Activated CD4-positive, alpha-beta T cell treated with anti-CD3 and anti-CD28 coated beads for 48 hours (primary cell): ENCODE results near the gene DNAH17.

ENCODE experiments used
- DNase-seq: peaks from one replicate; pipeline ENCODE4 v3.0.0-alpha.2; 2020

DNAH17 gene

GRCh38 chr17:78409191-78409928, 167.8 kb downstream of the DNAH17 start:
- no peak for DNase-seq

- no peak for DNase-seq
Observed at GRCh38 chr17:78408476-78409050, 168.6 kb downstream of the DNAH17 start.

- DNase-seq = no peak
Observed at GRCh38 chr17:78407387-78408000, 169.7 kb downstream of the DNAH17 start.

GRCh38 chr17:78406920-78407319, 170.3 kb downstream of the DNAH17 start:
- DNase-seq = no peak

- no peak for DNase-seq
Observed at GRCh38 chr17:78406396-78406795, 170.8 kb downstream of the DNAH17 start.

DNA sequence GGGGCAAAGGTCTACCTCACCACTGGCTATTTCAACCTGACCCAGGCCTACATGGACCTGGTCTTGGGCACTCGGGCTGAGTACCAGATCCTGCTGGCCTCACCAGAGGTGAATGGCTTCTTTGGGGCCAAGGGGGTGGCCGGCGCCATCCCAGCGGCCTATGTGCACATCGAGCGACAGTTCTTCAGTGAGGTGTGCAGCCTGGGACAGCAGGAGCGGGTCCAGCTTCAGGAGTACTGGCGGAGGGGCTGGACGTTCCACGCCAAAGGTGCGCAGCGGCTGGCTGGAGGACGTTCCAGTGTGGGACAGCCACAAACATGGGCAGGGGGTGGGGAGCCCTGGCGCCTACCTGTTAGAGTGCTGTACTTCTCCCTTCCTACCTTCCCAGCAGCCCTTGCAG, 173.4 kb downstream of the DNAH17 start:
- DNase-seq = no peak

GRCh38 chr17:78401891-78402290, 175.3 kb downstream of the DNAH17 start:
- DNase-seq = no peak

DNA sequence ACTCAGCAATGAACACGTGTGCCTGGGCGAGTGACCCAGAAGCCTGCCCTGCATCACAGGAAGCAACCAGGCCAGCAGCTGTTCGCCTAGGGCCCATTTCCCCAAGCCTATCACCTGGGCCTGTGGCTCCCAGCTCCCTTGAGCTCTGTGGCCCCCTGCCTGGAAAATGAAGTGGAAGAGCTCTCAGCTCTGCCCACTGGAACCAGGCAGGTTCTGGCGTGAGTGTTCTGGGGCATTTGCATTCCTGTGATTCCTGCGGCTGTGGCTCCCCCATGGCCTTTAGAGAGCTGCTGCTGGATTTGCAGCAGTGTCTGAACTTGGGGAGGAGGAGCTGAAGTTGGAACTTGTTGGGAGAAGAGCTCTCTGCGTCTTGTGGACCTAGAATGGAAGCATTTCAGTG, 175.9 kb downstream of the DNAH17 start:
- DNase-seq = no peak

- no peak for DNase-seq
Observed at GRCh38 chr17:78400581-78401240, 176.5 kb downstream of the DNAH17 start.

GRCh38 chr17:78399693-78400144, 177.5 kb downstream of the DNAH17 start:
- no peak for DNase-seq

DNA sequence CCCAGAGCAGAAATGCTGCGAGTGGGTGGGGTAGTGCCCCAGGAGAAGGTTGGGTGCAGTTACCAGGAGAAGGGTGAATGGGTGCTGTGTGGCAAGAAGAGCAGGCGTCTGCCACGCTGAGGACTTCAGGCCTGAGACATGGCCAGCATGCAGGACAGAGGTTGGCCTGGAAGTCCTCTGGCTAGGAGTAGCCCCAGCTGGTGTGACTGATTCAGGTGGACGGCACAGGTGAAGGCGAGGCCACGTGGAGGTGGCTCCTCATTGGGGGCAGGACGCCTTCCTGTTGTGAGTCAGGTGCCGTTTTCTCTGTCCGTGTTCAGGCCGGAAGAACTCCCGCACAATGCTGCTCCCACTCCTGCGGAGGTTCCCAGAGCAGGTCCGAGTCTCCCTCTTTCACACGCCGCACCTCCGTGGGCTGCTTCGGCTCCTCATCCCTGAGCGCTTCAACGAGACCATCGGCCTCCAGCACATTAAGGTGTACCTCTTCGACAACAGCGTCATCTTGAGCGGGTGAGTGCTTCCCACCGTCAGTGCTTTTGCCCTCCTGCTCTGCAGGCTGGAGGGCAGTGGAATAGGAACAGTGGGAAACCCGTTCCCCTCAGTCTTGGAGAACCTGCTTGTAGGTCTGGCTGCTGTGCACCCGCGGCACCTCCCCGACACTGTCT, 178.0 kb downstream of the DNAH17 start:
- no peak for DNase-seq

DNA sequence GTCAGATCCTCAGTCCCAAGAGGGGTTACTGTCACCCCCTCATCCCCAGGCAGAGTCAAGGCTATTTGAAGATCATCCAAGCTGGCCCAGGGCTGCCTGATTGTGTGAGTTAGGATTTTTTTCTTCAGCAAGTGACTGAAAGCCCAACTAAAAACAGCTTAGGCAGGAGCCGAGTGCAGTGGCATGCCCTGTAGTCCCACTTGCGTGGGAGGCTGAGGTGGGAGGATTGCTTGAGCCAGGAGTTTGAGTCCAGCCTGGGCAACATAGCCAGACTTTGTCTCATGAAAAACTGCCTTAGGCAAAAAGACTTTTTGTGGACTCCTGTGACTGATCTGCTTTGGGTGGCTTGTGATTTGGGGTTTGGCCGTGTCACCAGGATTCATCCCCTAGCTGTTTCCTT, 178.8 kb downstream of the DNAH17 start:
- no peak for DNase-seq

- no peak for DNase-seq
Observed at GRCh38 chr17:78397681-78398101, 179.5 kb downstream of the DNAH17 start.

DNA sequence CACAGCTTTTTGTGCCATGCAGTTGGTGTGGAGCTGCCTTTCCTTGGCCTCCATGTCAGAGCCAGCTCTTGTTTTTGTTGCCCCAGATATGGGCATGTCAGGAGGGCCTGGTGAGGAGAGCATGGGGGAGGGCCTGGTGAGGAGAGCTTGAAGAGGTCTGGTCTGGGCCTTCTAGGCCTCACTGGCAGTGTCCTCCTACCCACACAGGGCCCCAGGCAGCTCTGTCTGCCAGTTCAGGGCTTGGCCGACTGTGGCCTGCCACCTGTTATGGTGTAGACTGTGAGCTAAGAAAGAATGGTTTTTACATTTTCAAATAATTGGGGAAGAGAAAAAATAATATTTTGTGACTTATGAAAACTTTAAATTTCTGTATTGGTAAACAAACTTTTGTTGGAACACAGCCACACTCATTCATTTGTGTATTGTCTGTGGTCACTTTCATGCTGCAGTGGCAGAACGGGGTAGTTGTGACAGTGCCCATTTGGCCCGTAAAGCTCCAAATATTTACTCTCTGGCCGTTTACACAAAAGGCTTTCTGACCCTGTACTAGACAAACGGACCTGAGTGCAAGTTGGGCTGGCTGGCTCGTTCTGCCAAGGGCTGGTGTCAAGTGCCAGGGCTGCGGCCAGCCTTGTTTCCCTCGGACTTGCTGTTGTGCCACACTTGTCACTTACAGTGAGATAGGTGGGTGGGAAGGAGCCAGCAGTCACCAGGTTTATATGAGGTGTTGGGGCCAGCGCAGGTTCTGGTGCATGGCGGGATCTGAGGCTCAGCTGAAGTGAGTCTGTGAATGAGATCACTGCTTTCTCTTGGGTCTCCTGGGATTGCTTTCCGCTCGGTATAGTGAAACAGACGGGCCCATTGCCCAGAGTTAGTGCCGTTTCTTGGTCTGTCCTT, 180.5 kb downstream of the DNAH17 start:
- no peak for DNase-seq

GRCh38 chr17:78395155-78395554, 182.0 kb downstream of the DNAH17 start:
- DNase-seq = no peak

DNA sequence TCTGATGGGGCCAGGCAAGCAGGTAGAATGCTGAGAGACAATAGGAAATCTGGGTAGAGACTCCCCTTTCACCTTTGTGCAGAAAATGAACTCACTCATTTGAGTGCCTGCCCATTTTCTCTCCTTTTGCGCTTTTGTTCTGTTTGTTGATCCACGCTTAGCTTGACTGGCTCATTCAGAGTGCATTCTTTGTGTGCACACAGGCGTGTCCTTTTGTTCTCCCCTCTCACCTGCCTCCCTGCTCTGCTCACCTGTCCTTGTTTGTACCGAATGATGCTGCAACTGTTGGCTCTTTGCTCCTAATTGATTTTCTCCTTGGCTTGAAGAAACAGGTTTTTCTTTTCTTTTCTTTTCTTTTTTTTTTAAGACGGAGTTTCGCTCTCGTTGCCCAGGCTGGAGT, 183.0 kb downstream of the DNAH17 start:
- no peak for DNase-seq

GRCh38 chr17:78393575-78393974, 183.6 kb downstream of the DNAH17 start:
- no peak for DNase-seq

DNA sequence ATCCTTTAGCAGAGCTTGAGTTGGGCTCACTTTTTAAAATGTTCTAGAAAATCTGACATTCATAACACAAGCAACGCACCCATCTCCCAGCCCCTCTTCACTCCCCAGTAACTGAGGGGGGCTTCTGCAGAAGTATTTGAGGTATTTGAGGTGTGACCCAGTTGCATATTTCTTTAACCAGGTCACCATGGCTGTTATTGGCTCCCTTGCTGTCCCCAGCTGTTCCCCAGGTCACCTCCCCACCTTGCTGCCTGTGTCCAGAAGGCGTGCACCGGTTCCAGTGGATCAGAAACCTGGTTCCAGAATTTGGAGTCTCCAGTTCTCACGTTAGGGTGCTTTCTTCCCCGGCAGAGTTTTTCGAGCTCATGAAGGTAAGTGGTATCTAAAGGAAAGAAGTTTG, 184.9 kb downstream of the DNAH17 start:
- no peak for DNase-seq

DNA sequence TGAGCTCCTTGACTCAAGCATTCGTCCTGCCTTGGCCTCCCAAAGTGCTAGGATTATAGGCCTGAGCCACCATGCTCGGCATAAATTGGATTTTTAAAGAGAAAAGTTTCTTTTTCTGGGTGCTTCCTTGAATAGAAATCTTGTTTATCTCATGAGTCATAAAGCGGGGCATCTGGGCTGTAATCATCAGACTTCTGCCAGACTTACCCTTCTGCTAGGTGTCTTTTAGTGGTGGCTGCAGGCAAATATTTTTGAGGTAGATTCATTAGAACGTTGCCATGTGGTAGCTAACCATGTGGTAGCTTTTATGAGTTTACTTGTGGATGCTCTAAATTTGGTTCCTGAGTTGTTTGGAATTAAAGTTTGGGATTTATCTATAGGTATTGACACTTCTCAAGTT, 185.4 kb downstream of the DNAH17 start:
- DNase-seq = no peak

- DNase-seq = no peak
Observed at GRCh38 chr17:78391051-78391431, 186.2 kb downstream of the DNAH17 start.

- no peak for DNase-seq
Observed at GRCh38 chr17:78390241-78391050, 186.8 kb downstream of the DNAH17 start.
